Bone marrow (tissue), 2 donors: ENCODE results near the gene AGBL4.

Experiments used
- DNase-seq, 2 donors: peaks; one replicate each; lab custom pipeline; 2025; lab: John Stamatoyannopoulos, UW

Gene AGBL4

DNA sequence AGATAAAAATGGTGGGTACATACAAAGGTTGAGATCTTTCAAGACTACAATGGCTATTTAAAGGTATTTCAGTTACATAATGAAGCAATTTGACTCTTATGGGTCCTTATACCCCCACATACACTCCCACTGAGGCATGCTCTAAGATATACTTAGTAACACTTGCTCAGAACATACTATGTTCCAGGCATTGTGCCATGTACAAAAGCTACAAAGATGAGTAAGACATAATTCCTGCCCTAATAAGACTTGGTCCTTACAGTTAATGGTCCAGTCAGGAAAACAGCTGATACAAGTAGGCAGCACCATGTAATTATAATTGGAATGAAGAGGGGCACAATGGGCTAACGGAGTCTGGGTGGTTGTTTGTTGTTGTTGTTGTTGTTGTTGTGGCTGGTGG, 1080.4 kb downstream of the AGBL4 start:
- no peak for DNase-seq

DNA sequence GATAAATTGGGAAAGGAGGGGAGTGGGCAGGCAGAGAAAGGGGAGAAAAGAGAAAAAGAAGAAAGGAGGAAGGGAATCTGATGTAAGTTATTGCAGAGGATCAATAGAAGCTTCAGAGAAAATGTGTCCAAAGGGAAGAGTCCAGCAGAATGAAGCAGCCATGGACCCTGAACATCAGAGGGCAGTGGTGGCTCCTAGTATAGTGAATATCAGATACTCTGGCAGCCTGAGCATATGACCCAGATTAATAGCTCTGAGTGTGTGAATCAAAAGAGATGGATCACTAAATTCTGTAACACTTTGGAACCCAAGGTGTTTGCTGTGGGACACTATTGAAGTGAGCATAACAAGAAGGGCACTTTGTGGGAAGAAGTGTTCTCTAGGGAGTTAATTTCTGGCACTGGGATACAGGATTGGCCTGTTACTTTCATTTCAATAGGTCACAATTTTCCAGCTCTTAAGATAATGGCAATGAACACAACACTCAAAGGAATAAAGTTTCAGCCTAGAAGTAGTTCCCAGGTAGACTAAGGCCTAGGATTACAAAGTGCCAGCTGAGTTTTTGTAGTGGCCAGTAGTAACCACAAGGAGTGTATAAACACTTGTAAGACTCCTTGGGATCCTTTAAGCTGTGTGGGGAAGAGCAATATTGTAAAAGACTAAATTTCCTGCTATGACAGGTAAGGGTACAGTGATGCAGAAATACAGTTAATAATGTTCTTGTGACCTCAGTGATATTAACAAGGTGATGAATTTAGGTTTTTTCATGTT, 1082.6 kb downstream of the AGBL4 start:
- no peak for DNase-seq

DNA sequence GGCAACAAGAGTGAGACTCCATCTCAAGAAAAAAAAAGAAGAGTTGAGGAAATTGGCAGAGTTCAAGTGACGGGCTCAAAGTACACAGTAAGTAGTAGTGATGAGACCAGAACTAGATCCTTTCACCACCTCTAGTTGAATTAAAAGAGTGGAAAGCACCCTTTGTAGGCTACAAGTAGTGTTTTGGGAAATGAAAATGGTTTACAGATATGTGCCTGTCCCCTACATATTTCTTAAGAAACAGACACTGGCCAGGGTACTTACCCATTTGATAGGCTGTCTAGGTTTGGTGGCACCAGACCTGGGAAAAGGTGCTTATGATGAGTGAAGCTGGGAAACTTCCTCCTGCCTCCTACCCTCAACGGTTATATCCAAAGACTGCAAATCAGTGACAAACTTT, 1083.4 kb downstream of the AGBL4 start:
- DNase-seq, result no peak

DNA sequence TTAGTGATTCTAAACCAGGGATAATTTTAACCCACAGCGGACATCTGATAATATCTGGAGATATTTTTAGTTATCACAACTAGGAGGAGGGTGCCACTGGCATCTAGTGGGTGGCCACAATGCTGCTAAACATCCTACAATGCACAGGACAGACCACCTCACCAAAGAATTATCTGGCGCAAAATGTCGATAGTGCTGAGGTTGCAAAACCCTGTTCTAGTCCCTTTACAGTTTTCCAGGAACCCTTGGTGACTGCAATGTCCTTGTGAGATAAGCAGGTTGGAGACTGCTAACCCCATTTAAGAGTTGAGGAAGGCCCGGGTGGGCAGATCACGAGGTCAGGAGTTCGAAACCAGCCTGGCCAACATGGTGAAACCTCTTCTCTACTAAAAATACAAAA, 1083.9 kb downstream of the AGBL4 start:
- no peak for DNase-seq

DNA sequence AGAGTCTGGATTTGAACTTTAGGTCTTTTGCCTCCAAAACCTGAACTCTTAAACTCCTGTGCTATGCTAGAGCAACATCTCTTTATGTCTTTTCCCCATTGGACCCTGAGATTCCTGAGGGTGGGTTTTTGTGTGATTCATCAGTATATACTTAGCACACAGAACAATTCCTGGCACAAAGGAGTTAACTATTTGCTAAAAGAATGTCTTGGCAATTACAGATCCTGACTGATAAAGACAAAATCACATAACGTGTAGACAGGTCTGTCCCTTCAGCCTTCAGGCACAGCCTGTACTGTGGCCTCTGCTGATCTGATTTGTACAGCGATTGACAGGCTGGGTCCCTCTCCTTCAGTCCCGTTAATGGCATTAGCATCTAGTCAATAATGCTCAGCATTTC, 1084.7 kb downstream of the AGBL4 start:
- no peak for DNase-seq

DNA sequence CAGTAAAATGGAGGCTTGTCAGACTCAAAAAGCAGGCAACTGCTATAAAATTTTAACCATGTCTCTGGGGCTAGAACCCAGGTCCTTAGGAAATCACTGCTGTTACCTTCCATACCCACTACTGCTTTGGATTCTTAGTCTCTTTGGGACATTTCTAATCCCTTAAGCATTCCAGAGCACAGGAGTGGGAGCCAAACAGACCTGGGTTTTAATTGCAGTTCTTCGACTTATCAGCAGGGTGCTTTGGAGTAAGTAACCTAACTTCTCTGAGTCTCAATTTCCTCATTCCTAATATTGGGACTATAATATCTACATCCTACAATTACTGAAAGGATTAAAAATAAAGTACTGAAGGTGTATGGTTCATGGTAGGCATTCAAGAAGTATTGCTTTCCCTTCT, 1086.0 kb downstream of the AGBL4 start:
- DNase-seq, result no peak

DNA sequence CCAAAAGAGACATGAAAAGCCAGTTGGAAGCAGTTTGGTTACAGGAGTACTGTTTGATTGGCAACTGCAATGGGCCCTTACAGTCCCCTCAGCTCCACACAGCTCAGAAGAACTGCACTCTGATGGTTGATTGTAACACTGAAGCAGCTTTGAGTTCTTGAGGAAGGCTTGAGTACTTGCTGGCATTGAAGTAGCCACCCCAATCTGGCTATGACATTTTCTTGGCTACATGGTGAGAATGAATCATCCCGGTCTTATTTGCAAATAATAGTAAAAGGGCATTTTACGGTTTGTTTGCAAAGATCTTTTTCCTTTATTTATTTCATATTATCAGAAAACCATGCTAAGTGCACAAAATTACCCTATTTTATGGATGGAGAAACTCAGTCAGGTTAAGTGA, 1087.3 kb downstream of the AGBL4 start:
- no peak for DNase-seq

DNA sequence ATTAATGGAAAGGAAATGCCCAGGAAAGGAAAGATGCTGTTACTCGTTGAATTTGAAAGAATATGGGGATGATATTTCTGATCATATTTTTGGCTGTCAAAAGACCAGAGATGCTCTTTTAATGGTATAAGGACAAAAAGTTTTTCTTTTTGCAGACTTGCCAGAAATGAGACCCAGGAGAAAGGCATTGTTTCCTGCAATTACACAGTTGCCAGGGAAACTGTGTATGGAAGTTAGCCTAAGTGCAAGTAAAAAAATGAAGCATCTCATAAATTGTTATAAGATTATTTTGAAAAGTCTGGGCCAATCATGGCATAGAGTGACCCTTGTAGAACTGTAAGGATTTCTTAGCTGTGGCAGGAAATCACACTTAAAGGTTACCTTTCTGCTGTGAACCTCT, 1091.4 kb downstream of the AGBL4 start:
- DNase-seq, result no peak

DNA sequence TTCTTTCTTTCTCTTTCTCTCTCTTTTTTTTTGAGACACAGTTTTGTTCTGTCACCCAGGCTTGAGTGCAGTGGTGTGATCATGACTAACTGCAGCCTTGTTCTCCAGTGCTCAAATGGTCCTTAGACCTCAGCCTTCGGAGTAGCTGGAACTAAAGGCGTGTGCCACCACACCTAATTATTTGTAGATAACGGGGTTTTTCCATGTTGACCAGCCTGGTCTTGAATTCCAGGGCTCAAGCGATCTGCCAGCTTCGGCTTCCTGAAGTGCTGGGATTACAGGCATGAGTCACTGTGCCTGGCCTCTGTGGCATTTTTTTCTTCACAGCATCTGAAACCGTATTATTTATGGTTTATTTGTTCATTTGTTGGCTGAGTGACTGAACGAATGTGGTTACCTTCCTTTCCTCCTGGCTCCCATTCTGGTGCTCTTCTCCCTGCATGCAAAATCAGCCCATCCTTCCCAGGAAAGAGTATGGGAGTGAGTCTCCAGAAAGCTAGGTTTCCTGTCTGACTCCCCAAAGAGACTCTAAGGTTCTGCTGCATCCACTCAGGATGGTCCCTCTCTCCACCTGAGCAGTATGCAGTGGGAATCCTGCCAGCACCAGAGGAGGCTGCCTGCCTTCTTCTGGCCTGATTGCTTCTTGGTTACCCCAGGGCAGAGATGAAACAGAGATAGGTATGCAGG, 1092.1 kb downstream of the AGBL4 start:
- no peak for DNase-seq

DNA sequence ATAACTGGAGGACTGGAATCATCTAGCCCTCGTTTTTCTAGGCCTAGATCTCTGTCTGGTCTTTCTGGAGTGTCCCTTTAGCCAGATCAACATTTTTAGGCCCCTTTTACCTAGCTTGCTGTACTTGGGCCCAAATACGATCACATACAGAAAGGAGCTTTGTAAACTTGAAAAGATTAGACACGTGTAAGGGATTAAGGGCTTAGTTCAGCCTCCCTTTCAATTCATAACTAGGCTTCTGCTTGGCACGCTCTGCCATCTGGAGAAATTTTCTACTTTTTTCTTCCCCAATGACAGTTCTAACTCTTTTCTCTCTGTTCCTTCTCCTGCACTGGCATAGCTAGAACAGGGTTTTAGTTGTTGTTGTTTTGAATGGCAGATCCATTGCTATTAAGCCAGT, 1093.7 kb downstream of the AGBL4 start:
- no peak for DNase-seq

DNA sequence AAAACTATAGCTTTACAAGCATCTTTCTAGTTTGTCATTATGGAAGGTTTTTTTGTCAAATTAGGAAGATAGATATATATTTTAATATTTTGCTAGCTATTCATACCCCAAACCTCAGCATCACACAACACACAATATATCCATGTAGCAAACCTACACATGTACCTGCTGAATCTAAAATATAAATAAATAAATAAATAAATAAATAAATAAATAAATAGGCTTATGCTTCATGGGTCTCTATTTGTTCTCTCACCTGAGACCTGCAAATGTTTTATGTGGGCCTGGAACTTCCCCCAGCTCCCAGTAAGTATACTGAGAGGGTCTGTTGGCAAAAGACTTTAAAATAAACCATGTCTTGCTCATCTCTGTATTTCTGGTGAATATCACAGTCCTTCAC, 1099.7 kb downstream of the AGBL4 start:
- DNase-seq, result no peak

DNA sequence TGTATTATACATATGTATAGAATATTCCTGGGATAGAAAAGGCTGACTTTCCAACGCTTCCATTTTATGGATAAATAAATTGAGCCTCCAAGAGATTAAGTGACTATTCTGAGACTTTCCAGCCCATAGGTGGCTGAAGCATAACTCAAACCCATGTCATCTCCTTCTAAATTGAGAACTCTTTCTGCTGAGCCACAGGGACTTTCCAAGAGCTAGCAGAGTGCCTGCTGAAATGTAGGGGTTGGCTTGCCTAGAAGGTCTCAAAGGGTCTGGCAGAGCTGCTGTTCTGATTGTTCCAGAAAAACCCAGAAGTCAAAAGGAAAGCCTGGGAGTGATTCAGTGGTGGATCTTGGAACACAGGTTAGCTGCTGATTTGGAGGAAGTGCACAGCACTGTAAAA, 1100.6 kb downstream of the AGBL4 start:
- no peak for DNase-seq

DNA sequence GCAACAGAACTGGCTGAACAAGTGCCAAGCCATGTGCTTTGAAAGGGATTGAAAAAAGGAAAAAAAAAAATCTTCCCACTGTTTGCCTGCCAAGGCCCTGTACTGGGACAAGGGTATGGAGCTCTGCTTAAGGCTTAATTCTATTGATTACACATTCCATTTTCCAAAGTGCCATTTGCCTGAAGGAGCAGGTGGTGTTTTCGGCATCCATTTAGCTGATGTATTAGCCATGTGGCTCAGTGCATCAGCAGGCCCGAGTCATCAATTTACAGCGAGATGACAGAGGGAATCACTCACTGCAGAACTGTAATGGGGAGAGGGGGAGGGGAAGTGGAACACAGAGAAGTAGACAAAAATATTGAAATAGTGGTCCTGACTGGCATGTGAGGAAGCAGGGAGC, 1102.9 kb downstream of the AGBL4 start:
- no peak for DNase-seq

DNA sequence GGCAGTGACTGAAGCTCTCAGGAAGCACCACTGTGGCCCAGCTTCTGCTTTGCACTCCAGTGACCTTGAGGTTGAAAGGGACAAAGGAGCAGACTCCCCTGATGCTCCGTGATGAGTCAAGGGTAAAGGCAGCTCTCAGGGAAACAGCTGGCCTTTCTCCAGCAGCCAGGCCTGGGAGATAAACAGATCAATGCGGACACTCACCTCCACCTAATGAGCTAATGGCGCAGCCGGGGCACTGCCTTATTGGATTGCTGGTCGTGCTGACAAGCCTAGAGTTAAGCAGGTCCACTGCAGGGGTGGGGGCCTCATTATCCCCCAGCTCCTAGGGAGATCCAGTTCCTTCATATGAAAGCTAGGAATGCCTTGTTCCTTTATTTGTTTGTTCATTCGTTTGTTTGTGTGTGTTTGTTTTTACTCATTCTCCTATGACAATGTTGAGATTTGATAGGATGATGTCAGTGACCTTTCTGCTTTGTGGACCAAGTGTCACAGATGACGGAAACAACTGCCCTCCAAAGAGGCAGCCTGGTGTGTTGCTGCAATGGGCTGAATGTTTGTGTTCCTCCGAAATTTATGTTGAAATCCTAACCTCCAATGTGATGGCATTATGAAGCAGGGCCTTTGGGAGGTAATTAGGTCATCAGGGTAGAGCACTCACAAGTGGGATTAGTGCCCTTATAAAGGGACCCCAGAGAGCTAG, 1105.7 kb downstream of the AGBL4 start:
- DNase-seq, result no peak

DNA sequence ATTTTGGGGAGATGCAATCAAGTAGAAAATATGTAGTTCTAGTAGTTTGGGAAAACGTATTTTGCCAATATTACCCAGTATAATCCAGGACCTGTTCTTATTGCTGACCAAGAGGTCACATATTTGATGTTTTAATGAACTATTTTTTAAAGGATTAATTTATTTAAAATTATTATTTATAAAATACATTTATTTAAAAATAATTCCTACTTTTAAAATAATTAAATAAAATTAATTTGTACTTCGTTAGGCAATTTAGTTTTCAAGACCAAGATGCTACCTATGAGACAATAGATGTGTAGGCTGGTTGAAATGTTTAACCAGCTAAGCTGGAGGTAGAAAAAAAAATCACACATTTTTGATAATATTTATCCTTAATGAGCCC, 1106.7 kb downstream of the AGBL4 start:
- no peak for DNase-seq

DNA sequence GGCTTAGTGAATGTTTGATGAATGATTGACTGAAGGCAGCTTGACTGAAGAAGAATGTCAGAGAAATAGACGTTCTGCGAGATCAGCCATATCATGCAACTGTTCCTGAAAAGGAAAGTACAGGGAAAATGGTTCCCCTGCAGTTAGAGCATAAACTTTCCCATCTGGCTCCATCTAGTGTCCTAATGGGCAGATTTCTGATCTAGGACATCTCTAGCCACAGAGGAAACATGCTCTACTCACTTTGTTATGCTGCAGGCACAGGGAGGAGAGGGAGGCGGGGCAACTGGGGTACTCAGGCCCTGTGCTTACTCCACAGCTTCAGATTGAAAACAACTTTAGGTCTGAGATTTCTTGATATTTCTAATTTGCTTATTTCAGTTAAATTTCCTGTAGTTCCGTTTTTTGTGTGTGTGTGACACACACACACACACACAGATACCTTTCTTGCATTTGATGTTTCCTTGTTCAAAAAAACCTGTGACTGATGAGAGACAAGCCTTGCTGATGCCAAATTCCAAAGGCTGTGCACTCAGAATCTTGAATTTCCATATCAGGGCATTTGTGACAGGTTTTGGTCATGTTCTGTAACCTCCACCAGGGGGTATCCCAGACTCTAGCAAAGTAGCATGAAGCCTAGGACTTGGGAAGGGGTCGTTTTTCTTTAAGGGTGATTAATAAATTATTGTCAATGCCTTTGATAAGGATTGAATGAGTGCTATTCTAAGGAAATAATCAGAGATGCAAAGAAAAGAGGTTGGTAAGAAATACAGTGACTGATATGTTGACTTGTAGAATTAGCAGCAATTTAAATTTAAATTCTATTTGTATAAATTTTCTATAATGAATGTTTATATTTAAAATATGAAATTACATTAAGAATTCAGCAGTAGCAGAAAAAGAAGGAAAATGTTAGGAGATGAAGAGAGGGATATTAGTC, 1107.4 kb downstream of the AGBL4 start:
- no peak for DNase-seq

DNA sequence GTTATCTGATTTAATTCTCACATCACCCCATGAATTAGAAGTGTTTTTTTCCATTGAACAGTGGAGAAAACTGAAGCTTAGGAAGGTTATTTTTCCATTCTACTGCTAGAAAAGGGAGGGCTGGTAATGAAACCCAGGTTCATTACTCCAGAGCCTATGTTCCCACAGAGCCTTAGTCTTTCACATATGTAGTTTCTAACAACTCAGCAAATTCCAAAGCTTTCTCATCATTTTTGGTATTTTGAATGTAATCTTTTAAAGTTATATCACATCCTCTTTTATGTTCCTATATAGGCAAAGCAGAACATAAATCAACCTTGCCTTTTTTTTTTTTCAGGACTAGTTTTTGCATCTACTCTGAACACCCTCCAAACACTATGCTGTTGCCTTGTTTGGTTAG, 1115.1 kb downstream of the AGBL4 start:
- no peak for DNase-seq

DNA sequence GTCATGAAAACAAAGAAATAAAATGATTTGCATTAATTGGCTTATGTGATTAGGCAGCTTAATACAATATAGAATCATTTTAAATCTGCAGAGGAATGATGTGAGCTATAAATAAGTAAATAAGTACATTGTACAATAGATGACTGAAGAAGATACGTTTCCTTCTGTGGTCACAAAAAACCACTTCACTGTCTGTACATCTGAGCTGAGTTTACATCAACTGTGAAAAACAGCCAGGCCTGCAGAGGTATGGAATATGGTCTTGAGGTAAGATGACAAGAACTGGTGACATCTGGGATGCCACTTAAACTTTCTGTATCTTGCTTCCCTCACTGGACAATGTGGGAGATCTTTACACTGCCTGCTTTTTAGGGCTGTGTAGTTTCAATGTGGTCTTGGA, 1117.0 kb downstream of the AGBL4 start:
- DNase-seq, result no peak

DNA sequence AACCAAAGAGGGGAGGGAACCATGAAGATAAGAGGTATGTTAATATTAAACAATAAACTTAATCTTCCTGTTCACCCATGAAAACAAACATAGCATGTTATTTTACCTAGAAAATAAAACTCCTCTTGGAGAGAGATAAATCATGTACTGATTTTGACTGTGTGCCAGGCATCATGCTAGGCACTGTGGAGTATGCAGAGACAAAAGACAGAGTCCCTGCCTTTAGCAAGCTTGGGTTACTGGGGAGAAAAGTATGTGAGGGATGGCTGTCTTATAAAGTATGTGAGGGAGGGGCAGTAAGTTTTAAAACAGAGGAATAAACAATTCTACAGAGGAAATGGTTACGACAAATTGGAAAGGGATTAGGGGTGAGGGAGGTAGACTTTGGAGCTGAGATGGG, 1117.6 kb downstream of the AGBL4 start:
- no peak for DNase-seq

DNA sequence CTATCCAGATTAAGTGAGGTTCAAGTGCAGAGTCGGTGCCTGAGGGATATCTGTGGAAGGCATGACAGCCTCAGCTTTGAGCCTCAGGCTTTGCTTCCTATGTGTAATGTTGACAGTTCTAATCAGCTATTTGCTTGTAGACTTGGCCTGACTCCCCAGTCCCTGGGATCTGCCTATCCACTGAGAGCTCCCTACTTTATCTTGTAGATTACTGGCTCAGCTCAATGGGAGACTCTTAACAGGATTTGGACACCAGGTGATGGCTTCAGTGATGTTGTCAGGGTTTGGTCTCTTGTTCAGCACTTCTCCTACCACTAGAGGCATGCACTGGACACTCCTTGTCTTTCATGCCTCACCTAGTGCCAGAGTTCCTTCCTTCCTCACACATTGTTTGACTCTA, 1120.5 kb downstream of the AGBL4 start:
- no peak for DNase-seq

DNA sequence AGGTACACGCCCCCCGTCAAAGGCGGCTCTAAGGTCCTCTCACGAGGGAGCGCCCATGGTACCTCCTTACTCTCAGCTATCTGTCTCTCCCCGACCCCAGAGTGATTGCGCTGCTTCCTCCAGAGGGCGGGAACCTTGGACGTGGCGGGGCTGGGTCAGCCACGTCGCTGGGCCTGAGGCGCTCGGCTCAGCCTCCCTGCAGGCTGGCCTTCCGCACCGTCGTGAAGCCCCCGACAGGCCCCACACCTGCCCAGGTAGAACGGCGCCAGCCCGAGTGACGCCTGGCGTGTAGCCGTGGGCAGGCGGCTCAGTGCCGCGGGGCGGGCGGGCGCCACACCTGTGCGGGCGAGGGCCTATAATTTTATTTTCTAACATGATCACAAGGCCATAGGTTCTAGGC, 1124.9 kb downstream of the AGBL4 start:
- no peak for DNase-seq

DNA sequence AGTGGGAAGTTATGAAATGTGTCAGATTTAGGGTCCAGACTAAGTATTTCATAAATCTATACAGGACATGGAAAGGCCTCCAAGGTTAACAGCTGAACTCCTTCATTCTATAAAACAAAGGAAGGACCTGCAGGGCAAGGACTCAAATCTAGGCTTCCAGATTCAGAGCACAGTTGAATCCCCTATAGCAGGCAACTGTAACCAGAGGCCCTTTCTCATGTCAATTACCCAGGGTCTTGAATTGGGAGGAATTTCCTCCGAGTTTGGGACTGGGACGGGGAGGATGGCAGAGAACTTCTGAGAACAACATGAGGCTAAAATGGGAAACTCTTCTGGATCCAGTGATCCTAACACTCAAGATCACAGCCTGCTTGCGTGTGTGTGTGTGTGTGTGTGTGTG, 1134.1 kb downstream of the AGBL4 start:
- no peak for DNase-seq
